ENCODE results near the gene FRAT1. TPM values are rescaled to one million over a fixed set of nuclear protein-coding genes. Genes with fewer than 3 reads are reported as not detected.

The FRAT1 gene
- total RNA-seq, 1 experiment from 2014 or later = 2.4 TPM

GRCh38 chr10:97336006-97336405 lies 16.9 kb downstream of the FRAT1 start:
- ChIA-PET POLR2A (ENCODE audit: unreplicated experiment) (no interaction called here), CTCF (no interaction called here)
- DNase-seq = no peak
- H3K9me3 ChIP-seq (ENCODE audit: insufficient read depth, low read depth) = no peaks in the 10 kb centered on the region
- H4K20me1 ChIP-seq (ENCODE audit: insufficient read depth) = peaks cover 5% of the 10 kb centered on the region; the same call in 1 of the 2 replicates
- intact Hi-C loops (cut with micrococcal nuclease; ENCODE audit: unreplicated experiment) = no loop called here
- H3K4me3 ChIP-seq = no peak overlapping the region
- peaks cover 33% of the 10 kb centered on the region for H3K4me1 ChIP-seq (replicated peaks; ENCODE audit: insufficient read depth)
- H3K4me2 ChIP-seq = peak overlapping the region; percentile 70
- H3K79me2 ChIP-seq (ENCODE audit: low read depth) = peaks cover 28% of the 10 kb centered on the region
- TF ChIP-seq EZH2 (IDR thresholded peaks at IDR 0.05; ENCODE audit: low read depth) (no peak), CTCF (conservative IDR thresholded peaks at IDR 0.05) (no peak)
- H2AFZ ChIP-seq = no peak overlapping the region
- peaks cover 20% of the 10 kb centered on the region; the same call in 1 of the 2 replicates for H3F3A ChIP-seq (ENCODE audit: insufficient read depth, low read depth)
- no peaks in the 10 kb centered on the region for H3K36me3 ChIP-seq (ENCODE audit: low read depth)
- BruUV-seq (replicated peaks) = no TSS peak
- H3K27me3 ChIP-seq (ENCODE audit: insufficient read depth, low read depth) = no peaks in the 10 kb centered on the region
- H3K27ac ChIP-seq = 0 out of 2 replicates have a peak overlapping the region, but pooled peaks have one; percentile 70
- no peaks in the 10 kb centered on the region for H3K9me2 ChIP-seq (ENCODE audit: insufficient read depth)

GRCh38 chr10:97336446-97336845 lies 17.4 kb downstream of the FRAT1 start:
- peak overlapping the region; percentile 70 for H3K4me2 ChIP-seq
- H3K4me1 ChIP-seq (replicated peaks; ENCODE audit: insufficient read depth) = peaks cover 33% of the 10 kb centered on the region
- no peaks in the 10 kb centered on the region for H3K9me3 ChIP-seq (ENCODE audit: insufficient read depth, low read depth)
- no peak overlapping the region for H3K4me3 ChIP-seq
- peaks cover 24% of the 10 kb centered on the region for H3K79me2 ChIP-seq (ENCODE audit: low read depth)
- CTCF ChIA-PET = no interaction called here
- no peaks in the 10 kb centered on the region for H3K27me3 ChIP-seq (ENCODE audit: insufficient read depth, low read depth)
- no peaks in the 10 kb centered on the region for H3K36me3 ChIP-seq (ENCODE audit: low read depth)
- intact Hi-C loops (cut with micrococcal nuclease; ENCODE audit: unreplicated experiment) = no loop called here
- peaks cover 20% of the 10 kb centered on the region; the same call in 1 of the 2 replicates for H3F3A ChIP-seq (ENCODE audit: insufficient read depth, low read depth)
- no peaks in the 10 kb centered on the region for H3K9me2 ChIP-seq (ENCODE audit: insufficient read depth)
- no peak overlapping the region for H2AFZ ChIP-seq
- no TSS peak for BruUV-seq (replicated peaks)
- POLR2A ChIA-PET (ENCODE audit: unreplicated experiment) = no interaction called here
- DNase-seq = no peak
- TF ChIP-seq EZH2 (IDR thresholded peaks at IDR 0.05; ENCODE audit: low read depth) = no peak
- peak overlapping the region; percentile 70; the same call in 1 of the 2 replicates for H3K27ac ChIP-seq
- peaks cover 5% of the 10 kb centered on the region; the same call in 1 of the 2 replicates for H4K20me1 ChIP-seq (ENCODE audit: insufficient read depth)

GRCh38 chr10:97336942-97337831 lies 18.1 kb downstream of the FRAT1 start:
- peak overlapping the region; percentile 70 for H3K4me2 ChIP-seq
- H3K9me3 ChIP-seq (ENCODE audit: insufficient read depth, low read depth) = no peaks in the 10 kb centered on the region
- POLR2A ChIA-PET (ENCODE audit: unreplicated experiment) = no interaction called here
- H3F3A ChIP-seq (ENCODE audit: insufficient read depth, low read depth) = peaks cover 20% of the 10 kb centered on the region; the same call in 1 of the 2 replicates
- peak overlapping the region; percentile 16; the same call in 1 of the 2 replicates for H3K4me3 ChIP-seq
- peaks cover 3% of the 10 kb centered on the region; the same call in 1 of the 2 replicates for H4K20me1 ChIP-seq (ENCODE audit: insufficient read depth)
- H3K4me1 ChIP-seq (replicated peaks; ENCODE audit: insufficient read depth) = peaks cover 27% of the 10 kb centered on the region
- CTCF ChIA-PET = no interaction called here
- DNase-seq = peak; percentile 63 to 87
- H3K9me2 ChIP-seq (ENCODE audit: insufficient read depth) = no peaks in the 10 kb centered on the region
- no peaks in the 10 kb centered on the region for H3K27me3 ChIP-seq (ENCODE audit: insufficient read depth, low read depth)
- intact Hi-C loops (cut with micrococcal nuclease; ENCODE audit: unreplicated experiment) = no loop called here
- peaks cover 16% of the 10 kb centered on the region for H3K79me2 ChIP-seq (ENCODE audit: low read depth)
- no peak overlapping the region for H2AFZ ChIP-seq
- no TSS peak for BruUV-seq (replicated peaks)
- peak overlapping the region; percentile 70 for H3K27ac ChIP-seq
- no peaks in the 10 kb centered on the region for H3K36me3 ChIP-seq (ENCODE audit: low read depth)
- TF ChIP-seq CTCF (conservative IDR thresholded peaks at IDR 0.05) (no peak), EZH2 (IDR thresholded peaks at IDR 0.05; ENCODE audit: low read depth) (no peak)
